Fibroblast of pulmonary artery (primary cell): ENCODE data around the gene GSG1L2.

Source experiments
- DNase-seq: peaks from one replicate; pipeline ENCODE4 v3.0.0-alpha.2; 2010; ENCODE audit warnings: low read depth
- H3K4me3 ChIP-seq: replicated peaks from 2 replicates; pipeline ENCODE4 v1.5.1; 2011; ENCODE audit warnings: low read depth, mild to moderate bottlenecking, control low read depth, low read length, moderate library complexity
- TF ChIP-seq, protein P1 (sequence below): IDR thresholded peaks from 2 replicates; pipeline ENCODE4 v1.5.1; 2011; ENCODE audit warnings: mild to moderate bottlenecking, control low read depth, low read length, inconsistent platforms; ENCODE audit errors: missing control alignments

Gene GSG1L2

DNA sequence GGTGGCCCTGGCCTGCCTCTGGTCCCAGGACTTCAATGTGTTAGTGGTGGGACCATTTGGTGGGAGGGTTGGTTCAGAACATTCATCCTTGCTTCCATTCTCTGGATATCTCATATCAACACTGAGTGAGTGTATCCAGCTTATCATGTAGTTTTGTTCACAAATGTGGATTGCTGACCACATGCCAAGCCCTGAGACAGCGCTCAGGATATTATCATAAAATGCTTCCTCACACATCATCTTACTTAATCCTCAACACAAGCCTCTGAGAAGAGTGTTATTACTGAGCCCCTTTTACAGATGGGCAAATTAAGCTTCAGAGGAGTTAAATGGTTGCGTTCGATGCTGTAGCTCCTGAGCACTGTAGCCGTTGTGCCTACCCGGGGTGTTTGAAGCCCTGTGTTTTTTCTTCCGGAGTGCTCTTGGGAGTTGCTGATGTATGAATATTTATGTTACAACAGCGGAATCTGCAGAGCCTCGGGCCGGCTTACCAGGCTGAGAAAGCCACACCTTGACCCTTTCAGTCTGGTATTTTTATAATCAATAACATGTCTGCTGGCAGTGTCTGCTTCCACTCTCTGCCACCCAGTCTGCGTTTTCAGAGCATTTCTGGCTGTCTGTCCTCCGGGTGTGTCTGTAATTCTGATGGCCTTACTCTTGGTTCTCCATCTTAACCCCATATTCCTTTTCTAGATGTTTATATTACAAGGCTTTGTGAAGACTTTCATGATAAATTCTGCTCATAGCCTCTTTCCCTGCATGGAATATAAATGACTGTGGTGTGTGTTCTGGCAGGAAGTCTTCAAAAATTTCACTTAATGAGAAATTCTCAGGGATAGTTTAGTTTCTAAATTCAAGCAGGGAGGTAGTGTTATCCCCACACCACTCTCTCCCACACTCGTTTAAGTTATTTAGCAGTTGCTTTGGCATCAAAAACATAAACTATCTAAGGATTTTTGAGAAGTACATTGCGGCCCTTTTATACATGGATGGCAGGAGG is 6.7 kb upstream of the GSG1L2 start:
- no peak for DNase-seq
- no peak overlapping the region for H3K4me3 ChIP-seq
- TF ChIP-seq, protein P1, sequence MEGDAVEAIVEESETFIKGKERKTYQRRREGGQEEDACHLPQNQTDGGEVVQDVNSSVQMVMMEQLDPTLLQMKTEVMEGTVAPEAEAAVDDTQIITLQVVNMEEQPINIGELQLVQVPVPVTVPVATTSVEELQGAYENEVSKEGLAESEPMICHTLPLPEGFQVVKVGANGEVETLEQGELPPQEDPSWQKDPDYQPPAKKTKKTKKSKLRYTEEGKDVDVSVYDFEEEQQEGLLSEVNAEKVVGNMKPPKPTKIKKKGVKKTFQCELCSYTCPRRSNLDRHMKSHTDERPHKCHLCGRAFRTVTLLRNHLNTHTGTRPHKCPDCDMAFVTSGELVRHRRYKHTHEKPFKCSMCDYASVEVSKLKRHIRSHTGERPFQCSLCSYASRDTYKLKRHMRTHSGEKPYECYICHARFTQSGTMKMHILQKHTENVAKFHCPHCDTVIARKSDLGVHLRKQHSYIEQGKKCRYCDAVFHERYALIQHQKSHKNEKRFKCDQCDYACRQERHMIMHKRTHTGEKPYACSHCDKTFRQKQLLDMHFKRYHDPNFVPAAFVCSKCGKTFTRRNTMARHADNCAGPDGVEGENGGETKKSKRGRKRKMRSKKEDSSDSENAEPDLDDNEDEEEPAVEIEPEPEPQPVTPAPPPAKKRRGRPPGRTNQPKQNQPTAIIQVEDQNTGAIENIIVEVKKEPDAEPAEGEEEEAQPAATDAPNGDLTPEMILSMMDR = no peak

DNA sequence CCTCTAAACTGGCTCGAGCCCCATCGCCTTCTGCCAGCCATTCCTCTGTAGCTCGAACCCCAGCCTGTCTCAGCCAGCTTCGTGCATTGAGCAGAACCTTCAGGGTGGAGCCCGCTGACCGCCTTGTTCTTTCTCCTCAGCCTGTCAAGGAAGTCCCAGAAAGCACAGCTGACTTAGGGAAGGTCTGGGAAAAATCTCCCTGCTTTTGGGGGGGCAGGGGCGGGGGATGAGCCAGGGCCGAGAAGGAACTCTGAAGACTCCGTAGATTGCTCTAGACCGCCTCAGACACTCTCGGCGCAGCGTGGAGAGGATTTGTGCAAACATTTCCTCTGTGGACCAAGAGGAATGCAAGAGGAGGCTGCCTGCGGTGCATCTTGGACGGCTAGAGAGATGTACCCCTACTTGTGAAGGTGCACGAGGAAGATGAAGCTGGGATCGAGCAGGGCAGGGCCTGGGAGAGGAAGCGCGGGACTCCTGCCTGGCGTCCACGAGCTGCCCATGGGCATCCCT is 3.8 kb upstream of the GSG1L2 start, which contains the start of gene GLP2R:
Gene GLP2R, plus strand, starts transcription at position 284 of the 510 bp plus-strand sequence. Its CDS starts 140 bp downstream, at position 424.
- DNase-seq = no peak
- TF ChIP-seq, protein P1 = no peak
- no peak within 1 kb of the TSS for H3K4me3 ChIP-seq

DNA sequence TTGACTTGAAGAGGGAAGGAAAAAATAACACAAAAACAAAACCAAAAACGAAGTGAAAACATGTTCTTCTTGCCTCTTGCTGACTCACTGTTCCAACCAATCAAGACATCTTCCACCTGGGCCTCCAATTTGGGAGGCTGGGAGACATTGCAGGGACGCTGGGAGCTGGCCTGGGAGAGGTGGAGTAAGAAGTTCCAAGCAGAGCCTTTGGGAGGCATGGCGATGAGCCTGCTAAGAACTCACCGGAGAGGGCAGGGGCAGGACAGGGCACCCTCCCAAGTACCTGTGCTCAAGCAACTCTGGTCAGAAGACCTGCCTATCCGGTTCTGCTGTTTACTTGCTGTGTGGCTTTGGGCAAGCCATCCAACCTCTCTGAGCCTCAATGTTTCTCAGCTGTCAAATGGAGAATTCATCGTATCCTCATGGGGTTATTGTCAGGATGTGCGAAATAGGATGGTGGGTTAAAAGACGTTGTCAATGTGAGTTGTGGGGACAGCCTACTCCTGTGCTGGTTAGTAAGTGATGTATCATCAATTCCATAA is 3.0 kb upstream of the GSG1L2 start:
- TF ChIP-seq, protein P1 = no peak
- no peak overlapping the region for H3K4me3 ChIP-seq
- no peak for DNase-seq

DNA sequence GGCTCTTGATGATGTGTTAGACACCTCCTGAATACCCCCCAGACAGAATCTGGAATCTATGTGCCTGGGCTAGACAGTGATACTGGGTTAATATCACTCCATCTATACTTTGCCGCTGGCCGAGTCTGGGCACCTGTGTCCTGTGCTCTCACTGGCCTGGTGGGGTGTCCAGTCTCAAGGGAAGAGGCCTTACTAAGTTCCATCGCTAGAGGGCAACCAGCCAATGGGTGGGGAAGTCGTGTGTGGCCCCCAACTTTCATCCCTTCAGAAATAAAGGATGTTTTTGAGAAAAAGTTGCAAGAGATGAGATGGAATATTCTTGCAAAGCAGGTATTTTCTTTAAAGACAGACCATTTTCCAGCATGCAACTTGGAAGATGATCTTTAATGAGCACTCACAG is 2.2 kb upstream of the GSG1L2 start:
- H3K4me3 ChIP-seq = no peak overlapping the region
- no peak for DNase-seq
- TF ChIP-seq, protein P1 = no peak

DNA sequence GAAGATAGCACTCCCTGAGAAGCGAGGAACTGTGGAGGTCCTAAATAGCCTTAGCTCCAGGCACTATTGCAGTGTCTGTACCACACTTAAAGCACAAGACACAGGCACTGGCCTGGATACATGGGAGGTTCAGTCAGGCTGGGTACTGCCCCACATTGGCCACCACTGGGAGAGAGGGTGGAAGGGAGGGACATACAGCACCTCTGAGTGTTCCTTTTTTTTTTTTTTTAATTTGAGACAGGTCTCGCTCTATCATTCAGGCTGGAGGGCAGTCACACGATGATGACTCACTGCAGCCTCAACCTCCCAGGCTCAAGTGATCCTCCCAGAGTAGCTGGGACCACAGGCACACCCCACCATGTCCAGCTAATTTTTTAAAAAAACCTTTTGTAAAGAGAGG is 1.4 kb downstream of the GSG1L2 start:
- TF ChIP-seq, protein P1 = no peak
- no peak for DNase-seq
- H3K4me3 ChIP-seq = no peak overlapping the region

DNA sequence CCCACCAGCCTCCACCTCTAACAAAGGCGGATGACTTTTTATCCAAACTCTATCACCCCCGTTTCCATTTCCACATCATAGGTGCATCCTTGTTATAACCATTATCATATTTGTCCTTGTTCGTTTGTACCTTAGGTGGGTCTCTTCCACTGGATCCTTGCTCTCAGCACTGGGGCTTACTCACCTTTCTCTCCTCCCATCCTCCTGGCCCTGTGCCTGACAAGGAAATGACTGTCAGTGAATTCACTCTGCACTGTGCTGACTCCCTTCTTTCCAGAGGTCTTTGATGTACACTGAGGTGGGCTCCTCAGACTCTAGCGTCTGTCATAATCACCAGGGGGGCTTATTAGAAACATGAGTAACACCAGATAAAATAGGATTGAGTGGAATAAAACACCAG is 3.1 kb downstream of the GSG1L2 start:
- no peak for DNase-seq
- no peak overlapping the region for H3K4me3 ChIP-seq
- TF ChIP-seq, protein P1 = no peak
